HCEC 1CT (cell line): ENCODE data around the gene NFKB2.

ENCODE experiments used
- DNase-seq: peaks from one replicate; pipeline ENCODE4 v3.0.0-alpha.2; 2017

Gene NFKB2

GRCh38 chr10:102394801-102395399 lies 605 bp upstream of the NFKB2 start:
- peak; percentile 9 for DNase-seq

- DNase-seq, result no peak
Observed at GRCh38 chr10:102396317-102396650, 779 bp downstream of the NFKB2 start.

GRCh38 chr10:102396730-102397151 lies 1.2 kb downstream of the NFKB2 start:
- DNase-seq, result no peak

- no peak for DNase-seq
Observed at GRCh38 chr10:102397222-102398171, 2.0 kb downstream of the NFKB2 start.

- DNase-seq, result no peak
Observed at GRCh38 chr10:102398172-102399020, 2.9 kb downstream of the NFKB2 start.

- peak; percentile 86 for DNase-seq
Observed at GRCh38 chr10:102399217-102400021, 3.9 kb downstream of the NFKB2 start.

GRCh38 chr10:102400076-102400475 lies 4.6 kb downstream of the NFKB2 start:
- DNase-seq, result no peak

GRCh38 chr10:102400598-102401341 lies 5.3 kb downstream of the NFKB2 start:
- DNase-seq, result no peak

- no peak for DNase-seq
Observed at GRCh38 chr10:102401342-102401654, 5.8 kb downstream of the NFKB2 start.

GRCh38 chr10:102401735-102402511 lies 6.4 kb downstream of the NFKB2 start:
- peak; percentile 58 for DNase-seq

- DNase-seq, result no peak
Observed at GRCh38 chr10:102402512-102402896, 7.0 kb downstream of the NFKB2 start.

GRCh38 chr10:102403115-102403514 lies 7.6 kb downstream of the NFKB2 start:
- DNase-seq, result no peak

- no peak for DNase-seq
Observed at GRCh38 chr10:102404361-102405107, 9.0 kb downstream of the NFKB2 start.

- DNase-seq, result no peak
Observed at GRCh38 chr10:102405108-102405571, 9.6 kb downstream of the NFKB2 start.

GRCh38 chr10:102405632-102406031 lies 10.1 kb downstream of the NFKB2 start:
- DNase-seq, result no peak

GRCh38 chr10:102406815-102407214 lies 11.3 kb downstream of the NFKB2 start:
- no peak for DNase-seq

- no peak for DNase-seq
Observed at GRCh38 chr10:102407425-102408130, 12.1 kb downstream of the NFKB2 start.

GRCh38 chr10:102408131-102408727 lies 12.7 kb downstream of the NFKB2 start:
- no peak for DNase-seq
